Uterus (tissue), 2 donors: ENCODE data around the gene PPP1R16B.

Source experiments
- CTCF ChIP-seq, 4 experiments: fragments of 200-600 bp in 2 of 4; fragments of 450-650 bp in 2 of 4; sonication (generic) in 2 of 4; IDR thresholded peaks; one replicate each; pipeline ENCODE4 v1.5.1; 2016 to 2019; ENCODE audit warnings: antibody characterized with exemption in 4 of 4, mild to moderate bottlenecking in 2 of 4, moderate library complexity in 1 of 4
- POLR2A ChIP-seq, 2 donors: fragments of 450-650 bp; IDR thresholded peaks; one replicate each; pipeline ENCODE4 v1.6.1; 2016; ENCODE audit warnings: antibody characterized with exemption in 2 of 2, mild to moderate bottlenecking in 1 of 2, moderate library complexity in 1 of 2

- TF ChIP-seq CTCF (IDR thresholded peaks at IDR 0.05): no peak
- no peak for TF ChIP-seq POLR2A (IDR thresholded peaks at IDR 0.05)
Observed at GRCh38 chr20:38769376-38770295, 35.9 kb upstream of the PPP1R16B start.
